HuH-7 (cell line): Measurements from ENCODE around the gene LAMB1.
"Not testable (repeated sequence)": the region's sequence is repeated elsewhere in the genome, so short reads cannot be mapped to it uniquely, and the experiment has no call there.

Source experiments
- DNase-seq: peaks from one replicate; pipeline ENCODE4 v3.0.0; 2011; ENCODE audit warnings: low spot score

The LAMB1 gene

GRCh38 chr7:107946451-107946850 is 56.5 kb downstream of the LAMB1 start:
- DNase-seq = no peak

GRCh38 chr7:107945332-107945731 is 57.6 kb downstream of the LAMB1 start:
- no peak for DNase-seq

- DNase-seq = no peak
Measured at GRCh38 chr7:107944411-107945169, 58.4 kb downstream of the LAMB1 start.

- DNase-seq = no peak
Measured at GRCh38 chr7:107943018-107943417, 59.9 kb downstream of the LAMB1 start.

- DNase-seq = no peak
Measured at GRCh38 chr7:107940951-107941350, 62.0 kb downstream of the LAMB1 start.

GRCh38 chr7:107939573-107940489 is 63.1 kb downstream of the LAMB1 start:
- no peak for DNase-seq

GRCh38 chr7:107938456-107939250 is 64.3 kb downstream of the LAMB1 start:
- DNase-seq = no peak

- DNase-seq = no peak
Measured at GRCh38 chr7:107937531-107937930, 65.4 kb downstream of the LAMB1 start.

GRCh38 chr7:107936312-107936711 is 66.6 kb downstream of the LAMB1 start:
- no peak for DNase-seq

GRCh38 chr7:107934991-107935770 is 67.8 kb downstream of the LAMB1 start:
- no peak for DNase-seq

GRCh38 chr7:107933386-107934013 is 69.5 kb downstream of the LAMB1 start:
- DNase-seq = no peak

GRCh38 chr7:107932805-107933204 is 70.2 kb downstream of the LAMB1 start:
- no peak for DNase-seq

GRCh38 chr7:107931740-107932515 is 71.0 kb downstream of the LAMB1 start:
- no peak for DNase-seq

GRCh38 chr7:107926481-107926880 is 76.5 kb downstream of the LAMB1 start:
- no peak for DNase-seq

- DNase-seq = no peak
Measured at GRCh38 chr7:107924841-107925504, 78.0 kb downstream of the LAMB1 start.

- no peak for DNase-seq
Measured at GRCh38 chr7:107922886-107923285, 80.1 kb downstream of the LAMB1 start.

- not testable (repeated sequence) for DNase-seq
Measured at GRCh38 chr7:107921826-107922225, 81.1 kb downstream of the LAMB1 start.

GRCh38 chr7:107920048-107920772 is 82.8 kb downstream of the LAMB1 start:
- DNase-seq = no peak

GRCh38 chr7:107918948-107919347 is 84.0 kb downstream of the LAMB1 start:
- no peak for DNase-seq
